GM12878 (cell line): ENCODE results near the gene FLVCR1. TPM values are rescaled to one million over a fixed set of nuclear protein-coding genes. Genes with fewer than 3 reads are reported as not detected.

Experiments
- ATAC-seq: fragments of 200-7000 bp; cut with Tn5 transposase; 3 replicates; pipeline ENCODE4 v1.9.1; 2020; ENCODE audit warnings: mild to moderate bottlenecking, moderate library complexity
- BruUV-seq: library from RNA; stranded (reverse); fragments of 400-500 nt; replicated peaks from 2 replicates; lab custom pipeline; 2021; lab: Mats Ljungman, UMichigan
- CTCF ChIA-PET: fragments of 300-600 bp; sonication (Branson Sonifier 250); formaldehyde crosslinking; extraction: SDS; loops from one replicate; lab custom pipeline; 2021; ENCODE audit warnings: inconsistent platforms; lab: Yijun Ruan, JAX
- POLR2A ChIA-PET: fragments of 350-600 bp; formaldehyde crosslinking; extraction: SDS; loops from one replicate; lab custom pipeline; 2021; ENCODE audit warnings: inconsistent platforms; lab: Charles Lee
- RAD21 ChIA-PET: fragments of 300-600 bp; sonication (Branson Sonifier 250); formaldehyde crosslinking; loops from one replicate; lab custom pipeline; 2023; ENCODE audit warnings: antibody characterized with exemption; ENCODE audit not compliant: unreplicated experiment; lab: Charles Lee
- SMC1A ChIA-PET: fragments of 300-600 bp; sonication (Branson Sonifier 250); formaldehyde crosslinking; loops from one replicate; lab custom pipeline; 2023; ENCODE audit not compliant: unreplicated experiment, uncharacterized antibody; lab: Charles Lee
- DNase-seq: peaks from one replicate; pipeline ENCODE4 v3.0.0-alpha.2; 2011; ENCODE audit warnings: low read depth, low spot score
- FAIRE-seq: peaks from 3 replicates; lab custom pipeline; 2011; peaks lifted over from hg19 to GRCh38; lab: Jason Lieb, UNC
- H2AFZ ChIP-seq: 2 replicates; pipeline ENCODE4 v1.6.0; 2011; ENCODE audit warnings: low read depth, low read length, control low read depth; ENCODE audit not compliant: control insufficient read depth
- H3K27ac ChIP-seq: 2 replicates; pipeline ENCODE4 v1.5.1; 2011; ENCODE audit warnings: control low read depth; ENCODE audit not compliant: control insufficient read depth, insufficient read depth
- H3K27me3 ChIP-seq, 2 experiments: replicated peaks in 1 of 2; 2 replicates each; pipeline versions ENCODE4 v1.6.0 to v1.6.1; 2011; ENCODE audit warnings: low read length in 1 of 2; ENCODE audit not compliant: control insufficient read depth in 2 of 2, insufficient read depth in 2 of 2
- H3K36me3 ChIP-seq, 2 experiments: 2 replicates each; pipeline ENCODE4 v1.5.1; 2011; ENCODE audit warnings: low read length in 1 of 2; ENCODE audit not compliant: control insufficient read depth in 2 of 2, insufficient read depth in 2 of 2
- H3K4me1 ChIP-seq: 2 replicates; pipeline ENCODE4 v1.6.1; 2011; ENCODE audit warnings: mild to moderate bottlenecking, low read length, moderate library complexity, mixed read lengths; ENCODE audit not compliant: control insufficient read depth, insufficient read depth
- H3K4me2 ChIP-seq: 2 replicates; pipeline ENCODE4 v1.6.0; 2011; ENCODE audit warnings: control low read depth; ENCODE audit not compliant: control insufficient read depth, insufficient read depth
- H3K4me3 ChIP-seq: fragments of 200-600 bp; sonication (generic); 2 replicates; pipeline ENCODE4 v1.5.1; 2016
- H3K79me2 ChIP-seq: 2 replicates; pipeline ENCODE4 v1.6.0; 2011; ENCODE audit warnings: low read length; ENCODE audit not compliant: control insufficient read depth, insufficient read depth
- H3K9ac ChIP-seq: 2 replicates; pipeline ENCODE4 v1.8.0; 2011; ENCODE audit warnings: low read length, control low read depth, mixed read lengths; ENCODE audit not compliant: control insufficient read depth, insufficient read depth
- H3K9me3 ChIP-seq: replicated peaks from 3 replicates; pipeline ENCODE4 v1.5.1; 2011; ENCODE audit warnings: mild to moderate bottlenecking, low read length; ENCODE audit not compliant: control insufficient read depth, insufficient read depth
- H4K20me1 ChIP-seq: 2 replicates; pipeline ENCODE4 v1.6.0; 2011; ENCODE audit not compliant: control insufficient read depth, insufficient read depth
- CTCF ChIP-seq, 3 experiments: IDR thresholded peaks in 2 of 3; conservative IDR thresholded peaks in 1 of 3; 2 replicates each; pipeline ENCODE4 v1.5.1; 2011; ENCODE audit warnings: low read depth in 3 of 3, low read length in 3 of 3, mild to moderate bottlenecking in 3 of 3, control low read depth in 2 of 3, moderate library complexity in 2 of 3, inconsistent platforms in 1 of 3, mixed read lengths in 1 of 3; ENCODE audit not compliant: control insufficient read depth in 2 of 3, insufficient read depth in 1 of 3; ENCODE audit errors: extremely low read depth in 1 of 3
- EED ChIP-seq: sonication (generic); IDR thresholded peaks from 2 replicates; pipeline ENCODE4 v1.6.1; 2016; ENCODE audit warnings: antibody characterized with exemption, low read depth
- FOXK2 ChIP-seq: fragments of 450-650 bp; IDR thresholded peaks from 2 replicates; pipeline ENCODE4 v1.6.1; 2017; ENCODE audit warnings: mild to moderate bottlenecking, moderate library complexity
- KAT2A ChIP-seq: conservative IDR thresholded peaks from 2 replicates; pipeline ENCODE4 v1.6.1; 2011; ENCODE audit warnings: low read depth, low read length; ENCODE audit not compliant: control insufficient read depth
- MEF2B ChIP-seq: fragments of 450-650 bp; IDR thresholded peaks from 2 replicates; pipeline ENCODE4 v1.6.1; 2018; ENCODE audit warnings: mild to moderate bottlenecking, moderate library complexity; ENCODE audit not compliant: partially characterized antibody, poor library complexity, severe bottlenecking
- MTA3 ChIP-seq: IDR thresholded peaks from 2 replicates; pipeline ENCODE4 v1.6.1; 2012; ENCODE audit warnings: low read length, inconsistent platforms, borderline replicate concordance
- MYB ChIP-seq: fragments of 150-350 bp; IDR thresholded peaks from 2 replicates; pipeline ENCODE4 v1.6.1; 2014; ENCODE audit warnings: mild to moderate bottlenecking, low read depth, low read length, borderline replicate concordance
- MYC ChIP-seq: IDR thresholded peaks from 2 replicates; pipeline ENCODE4 v1.6.1; 2011; ENCODE audit warnings: mild to moderate bottlenecking, low read length, moderate library complexity, inconsistent platforms; ENCODE audit not compliant: insufficient read depth, insufficient replicate concordance, insufficient read length, severe bottlenecking
- NR2F1 ChIP-seq: fragments of 450-650 bp; conservative IDR thresholded peaks from 2 replicates; pipeline ENCODE4 v1.6.1; 2017; ENCODE audit warnings: mild to moderate bottlenecking
- RAD21 ChIP-seq: IDR thresholded peaks from 2 replicates; pipeline ENCODE4 v1.6.1; 2011; ENCODE audit warnings: mild to moderate bottlenecking, low read depth, low read length, moderate library complexity; ENCODE audit not compliant: insufficient read depth
- RUNX3 ChIP-seq: IDR thresholded peaks from 2 replicates; pipeline ENCODE4 v1.6.1; 2012; ENCODE audit warnings: low read length, inconsistent platforms
- SMC3 ChIP-seq: IDR thresholded peaks from 2 replicates; pipeline ENCODE4 v1.6.1; 2011; ENCODE audit warnings: low read length, improper control_type of control experiment, borderline replicate concordance
- WGBS: methylation state at CpG from one replicate; pipeline ENCODE4 v1.1.6; 2016; ENCODE audit warnings: low lambda C conversion rate; ENCODE audit not compliant: insufficient replicate concordance, insufficient coverage; ENCODE audit errors: missing lambda C conversion rate; 5-methylcytosine and 5-hydroxymethylcytosine counted together
- in situ Hi-C: fragments of 300-500 bp; cut with MboI; formaldehyde crosslinking; loops from 9 replicates; pipeline ENCODE4 v1.14.3; 2018; ENCODE audit warnings: mixed read lengths
- intact Hi-C: fragments of 100-400 bp; cut with micrococcal nuclease; formaldehyde crosslinking; loops from one replicate; pipeline ENCODE4 v1.14.2; 2022; ENCODE audit not compliant: unreplicated experiment
- polyA plus RNA-seq, 11 experiments: library from polyadenylated mRNA; depleted of rRNA in 4 of 11; unstranded in 6 of 11; stranded (reverse) in 5 of 11; fragments of >200 nt; fragmentation: Nextera tagmentation in 4 of 11; fragmentation: Illumina TruSeq in 1 of 11; extraction: Ambion mirVana in 4 of 11; extraction: Trizol in 1 of 11; gene quantifications; 1 replicate in 1 of 11; 2 replicates in 10 of 11; pipeline versions ENCODE4 v1.2.1 to v1.2.3, GENCODE V29; 2011 to 2016; ENCODE audit warnings: inconsistent platforms in 2 of 11, missing spikeins in 2 of 11, low read depth in 1 of 11
- total RNA-seq, 4 experiments: library from RNA; depleted of rRNA in 3 of 4; stranded (reverse); fragments of >200 nt in 3 of 4; fragmentation: Illumina TruSeq in 1 of 4; extraction: Trizol in 1 of 4; gene quantifications; 2 replicates each; pipeline versions ENCODE4 v1.2.1 to v1.2.3, GENCODE V29; 2013 to 2021

The FLVCR1 gene
- total and polyA plus RNA-seq, 10 of the 15 experiments (the other 5 are each of a cell fraction or from before 2014, with no cell fraction given) = 7.1 to 25.2 (median 17.6) TPM

- DNase-seq = no peak
- in situ Hi-C loops (no loop called here), intact Hi-C loops (no loop called here)
- no peak for FAIRE-seq
- ChIA-PET POLR2A (no interaction called here), CTCF (interaction anchor here (0.5 to 1.3 kb wide), 4 partner anchors 64 to 110 kb away, joined by 3 to 5 read pairs (median 4); no protein-coding TSS in a partner anchor), SMC1A (interaction anchor here (0.7 to 1.9 kb wide), 6 partner anchors 12 to 101 kb away, joined by 3 to 5 read pairs (median 4); no protein-coding TSS in a partner anchor)
- Histone ChIP-seq H3K4me1 (peaks cover 13% of the 10 kb centered on the region), H3K4me3 (no peak overlapping the region), H3K27me3 (no peaks in the 10 kb centered on the region), H3K27ac (no peak overlapping the region), H3K9ac (no peak overlapping the region), H3K9me3 (no peaks in the 10 kb centered on the region), H3K4me2 (no peak overlapping the region), H4K20me1 (no peaks in the 10 kb centered on the region), H3K36me3 (no peaks in the 10 kb centered on the region), H2AFZ (no peak overlapping the region)
- BruUV-seq = no TSS peak
- peak; percentile 59 for ATAC-seq
- WGBS = 67% methylated on average over 13 of the region's 13 CpGs
- TF ChIP-seq RUNX3 = peak; percentile 32; the same call in 1 of the 2 replicates
- TF ChIP-seq NR2F1 = no peak
- no peak for TF ChIP-seq MYC
- TF ChIP-seq MEF2B = no peak
- TF ChIP-seq MYB = no peak
- TF ChIP-seq CTCF (IDR thresholded peaks at IDR 0.05 in 2 of 3, conservative IDR thresholded peaks at IDR 0.05 in 1 of 3; ENCODE audit: control insufficient read depth in 2 of 3, extremely low read depth in 1 of 3, insufficient read depth in 1 of 3, low read depth in 3 of 3, low read length in 3 of 3) = peak; percentile 37 to 40 (median 38); a peak in 5 of 6 replicates
- no peak for TF ChIP-seq FOXK2
- TF ChIP-seq RAD21 = peak; percentile 73
- TF ChIP-seq MTA3 = no peak
- peak; percentile 24; the same call in 1 of the 2 replicates for TF ChIP-seq SMC3
- no peak for TF ChIP-seq EED
- TF ChIP-seq KAT2A = no peak
- TF ChIP-seq, all 136 proteins: peak for 4
- RAD21 ChIA-PET = interaction anchor here (0.5 to 0.7 kb wide), 2 partner anchors 58 to 92 kb away, joined by 3 read pairs; no protein-coding TSS in a partner anchor
- no peaks in the 10 kb centered on the region for H3K79me2 ChIP-seq
Measured at GRCh38 chr1:212915245-212916091, 57.4 kb downstream of the FLVCR1 start.
